ENCODE results near the gene FBRSL1.

GRCh38 chr12:132558042-132558856, 68.3 kb downstream of the FBRSL1 start:
- TF ChIP-seq CTCF (conservative IDR thresholded peaks at IDR 0.05; ENCODE audit: low read depth, low read length) (no peak), EZH2 (IDR thresholded peaks at IDR 0.05; ENCODE audit: low read length, unreplicated experiment) (no peak), EZH2phosphoT487 (IDR thresholded peaks at IDR 0.05; ENCODE audit: borderline replicate concordance, low read length) (no peak)

All from PC-3 (cell line).